ENCODE results near the gene TDRD1. TPM values are rescaled to one million over a fixed set of nuclear protein-coding genes. Genes with fewer than 3 reads are reported as not detected.

TDRD1 gene
- total and polyA plus RNA-seq, 10 of the 15 experiments (the other 5 are each of a cell fraction or from before 2014, with no cell fraction given), result 0.03 to 0.04 TPM; not detected in 8

DNA sequence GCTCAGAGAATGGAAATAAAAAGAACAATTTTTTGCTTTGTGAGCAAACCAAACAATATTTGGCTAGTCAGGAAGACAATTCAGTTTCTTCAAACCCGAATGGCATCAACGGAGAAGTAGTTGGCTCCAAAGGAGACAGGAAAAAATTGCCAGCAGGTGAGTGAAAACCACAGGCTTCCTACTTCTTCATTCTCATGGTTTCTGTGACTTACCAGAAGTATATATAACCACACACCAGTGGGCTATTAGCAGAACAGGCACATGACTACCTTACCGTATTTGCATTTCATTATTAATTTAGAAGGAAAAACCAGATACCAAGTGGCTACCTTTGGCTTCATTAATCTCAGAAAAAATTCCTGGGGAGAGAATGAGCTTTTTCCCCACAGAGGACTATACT, 8.8 kb downstream of the TDRD1 start:
- no peaks in the 10 kb centered on the region; the same call in 1 of the 2 replicates for H3K4me1 ChIP-seq (ENCODE audit: control insufficient read depth, insufficient read depth, low read length)
- no peak for FAIRE-seq
- no peaks in the 10 kb centered on the region for H3K36me3 ChIP-seq (ENCODE audit: control insufficient read depth in 2 of 2, insufficient read depth in 2 of 2, low read length in 1 of 2)
- H4K20me1 ChIP-seq (ENCODE audit: control insufficient read depth, insufficient read depth), result no peaks in the 10 kb centered on the region
- H3K27ac ChIP-seq (ENCODE audit: control insufficient read depth, insufficient read depth), result no peak overlapping the region
- intact Hi-C loops (cut with micrococcal nuclease; ENCODE audit: unreplicated experiment) (no loop called here), in situ Hi-C loops (cut with MboI) (loop anchor here (25.0 kb wide), 1 partner anchor 249 kb away; no protein-coding TSS in a partner anchor)
- H3K27me3 ChIP-seq (replicated peaks in 1 of 2; ENCODE audit: control insufficient read depth in 2 of 2, insufficient read depth in 2 of 2, low read length in 1 of 2), result peaks cover 0 to 3% of the 10 kb centered on the region in 2 experiments; a peak in 1 of 4 replicates
- POLR2A ChIA-PET, result no interaction called here
- H3K9me3 ChIP-seq (replicated peaks; ENCODE audit: control insufficient read depth, insufficient read depth, low read length), result no peaks in the 10 kb centered on the region
- peak; percentile 48; the same call in 2 of the 3 replicates for ATAC-seq
- H3K9ac ChIP-seq (ENCODE audit: control insufficient read depth, insufficient read depth, low read length), result no peak overlapping the region
- TF ChIP-seq RUNX3 (IDR thresholded peaks at IDR 0.05; ENCODE audit: low read length) (peak; percentile 67), ATF7 (IDR thresholded peaks at IDR 0.05; ENCODE audit: low read depth) (no peak), MYB (IDR thresholded peaks at IDR 0.05; ENCODE audit: borderline replicate concordance, low read depth, low read length) (no peak), SPI1 (IDR thresholded peaks at IDR 0.05; ENCODE audit: borderline replicate concordance, insufficient read depth, low read depth, low read length) (0 out of 2 replicates have a peak, but pooled peaks have one; percentile 13), SREBF2 (IDR thresholded peaks at IDR 0.05; ENCODE audit: low read length) (no peak), BHLHE40 (IDR thresholded peaks at IDR 0.05; ENCODE audit: borderline replicate concordance in 1 of 2, low read depth in 2 of 2, low read length in 1 of 2) (peak; percentile 40 to 63; a peak in 2 of 4 replicates)
- TF ChIP-seq, protein P1, sequence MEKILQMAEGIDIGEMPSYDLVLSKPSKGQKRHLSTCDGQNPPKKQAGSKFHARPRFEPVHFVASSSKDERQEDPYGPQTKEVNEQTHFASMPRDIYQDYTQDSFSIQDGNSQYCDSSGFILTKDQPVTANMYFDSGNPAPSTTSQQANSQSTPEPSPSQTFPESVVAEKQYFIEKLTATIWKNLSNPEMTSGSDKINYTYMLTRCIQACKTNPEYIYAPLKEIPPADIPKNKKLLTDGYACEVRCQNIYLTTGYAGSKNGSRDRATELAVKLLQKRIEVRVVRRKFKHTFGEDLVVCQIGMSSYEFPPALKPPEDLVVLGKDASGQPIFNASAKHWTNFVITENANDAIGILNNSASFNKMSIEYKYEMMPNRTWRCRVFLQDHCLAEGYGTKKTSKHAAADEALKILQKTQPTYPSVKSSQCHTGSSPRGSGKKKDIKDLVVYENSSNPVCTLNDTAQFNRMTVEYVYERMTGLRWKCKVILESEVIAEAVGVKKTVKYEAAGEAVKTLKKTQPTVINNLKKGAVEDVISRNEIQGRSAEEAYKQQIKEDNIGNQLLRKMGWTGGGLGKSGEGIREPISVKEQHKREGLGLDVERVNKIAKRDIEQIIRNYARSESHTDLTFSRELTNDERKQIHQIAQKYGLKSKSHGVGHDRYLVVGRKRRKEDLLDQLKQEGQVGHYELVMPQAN (conservative IDR thresholded peaks at IDR 0.05), result no peak
- SMC1A ChIA-PET (ENCODE audit: uncharacterized antibody, unreplicated experiment), result interaction anchor here (1.0 kb wide), 1 partner anchor 8 kb away, joined by 3 read pairs; no protein-coding TSS in a partner anchor
- no peak overlapping the region for H3K4me3 ChIP-seq
- no peak overlapping the region for H3K4me2 ChIP-seq (ENCODE audit: control insufficient read depth, insufficient read depth)
- no TSS peak for BruUV-seq (replicated peaks)
- no peaks in the 10 kb centered on the region for H3K79me2 ChIP-seq (ENCODE audit: control insufficient read depth, insufficient read depth, low read length)
- H2AFZ ChIP-seq (ENCODE audit: control insufficient read depth, low read depth, low read length), result no peak overlapping the region
- CTCF ChIA-PET, result interaction anchor here (0.9 kb wide), 1 partner anchor 13 kb away, joined by 3 read pairs; no protein-coding TSS in a partner anchor
- no peak for DNase-seq (ENCODE audit: low read depth, low spot score)
- WGBS (ENCODE audit: insufficient coverage, insufficient replicate concordance, low lambda C conversion rate, missing lambda C conversion rate), result 5% methylated on average over 3 of the region's 3 CpGs
- RAD21 ChIA-PET (ENCODE audit: unreplicated experiment), result no interaction called here
